CD14-positive monocyte (primary cell): ENCODE data around the gene IGSF9B. TPM values are rescaled to one million over a fixed set of nuclear protein-coding genes. Genes with fewer than 3 reads are reported as not detected.

Experiments
- DNase-seq, 3 donors: peaks; one replicate each; pipeline ENCODE4 v3.0.0-alpha.2; 2011 to 2022
- H2AFZ ChIP-seq: 2 replicates; pipeline ENCODE4 v1.6.0; 2012; ENCODE audit warnings: mild to moderate bottlenecking, low read depth, low read length, inconsistent platforms; ENCODE audit not compliant: insufficient read depth, poor library complexity, severe bottlenecking
- H3K27ac ChIP-seq, 2 donors: 1 replicate in 1 of 2; 2 replicates in 1 of 2; pipeline ENCODE4 v1.5.1; 2012 to 2013; ENCODE audit warnings: low read length in 2 of 2, control low read depth in 1 of 2, inconsistent platforms in 1 of 2, low read depth in 1 of 2, mild to moderate bottlenecking in 1 of 2
- H3K27me3 ChIP-seq, 2 donors: one replicate each; pipeline versions ENCODE4 v1.6.0 to v1.6.1; 2011 to 2013; ENCODE audit warnings: low read length in 2 of 2; ENCODE audit not compliant: control insufficient read depth in 2 of 2, insufficient read depth in 2 of 2
- H3K36me3 ChIP-seq, 2 donors: replicated peaks in 1 of 2; 1 replicate in 1 of 2; 2 replicates in 1 of 2; pipeline versions ENCODE4 v1.5.1 to v1.6.1; 2012 to 2013; ENCODE audit warnings: low read length in 2 of 2, control low read depth in 1 of 2, inconsistent platforms in 1 of 2, mild to moderate bottlenecking in 1 of 2; ENCODE audit not compliant: insufficient read depth in 2 of 2, control insufficient read depth in 1 of 2
- H3K4me1 ChIP-seq, 2 donors: 1 replicate in 1 of 2; 2 replicates in 1 of 2; pipeline versions ENCODE4 v1.5.1 to v1.6.1; 2012 to 2013; ENCODE audit warnings: low read length in 2 of 2, control low read depth in 1 of 2, inconsistent platforms in 1 of 2, mild to moderate bottlenecking in 1 of 2, moderate library complexity in 1 of 2; ENCODE audit not compliant: insufficient read depth in 2 of 2, control insufficient read depth in 1 of 2
- H3K4me2 ChIP-seq: replicated peaks from 2 replicates; pipeline ENCODE3; 2012; ENCODE audit warnings: low read length, moderate library complexity, mild to moderate bottlenecking; ENCODE audit not compliant: poor library complexity, severe bottlenecking; ENCODE audit errors: extremely low read depth
- H3K4me3 ChIP-seq, 3 experiments: fragments of 200-600 bp in 1 of 3; sonication (generic) in 1 of 3; replicated peaks in 1 of 3; 1 replicate in 2 of 3; 2 replicates in 1 of 3; pipeline ENCODE4 v1.5.1; 2011 to 2013; ENCODE audit warnings: low read length in 3 of 3, mild to moderate bottlenecking in 3 of 3, control low read depth in 2 of 3, low read depth in 2 of 3, inconsistent platforms in 1 of 3, moderate library complexity in 1 of 3
- H3K79me2 ChIP-seq: 2 replicates; pipeline ENCODE4 v1.6.0; 2012; ENCODE audit warnings: mild to moderate bottlenecking, control low read depth, inconsistent platforms, low read length, moderate library complexity; ENCODE audit not compliant: insufficient read depth
- H3K9ac ChIP-seq: 2 replicates; pipeline ENCODE4 v1.6.0; 2017; ENCODE audit warnings: low read length, mild to moderate bottlenecking; ENCODE audit not compliant: insufficient read depth, poor library complexity, severe bottlenecking
- H3K9me3 ChIP-seq, 2 donors: replicated peaks in 1 of 2; 1 replicate in 1 of 2; 2 replicates in 1 of 2; pipeline versions ENCODE4 v1.5.1 to v1.6.1; 2012 to 2013; ENCODE audit warnings: low read length in 2 of 2, control low read depth in 1 of 2; ENCODE audit not compliant: control insufficient read depth in 1 of 2, insufficient read depth in 1 of 2
- H4K20me1 ChIP-seq: 2 replicates; pipeline ENCODE4 v1.6.0; 2012; ENCODE audit warnings: mild to moderate bottlenecking, low read length, control low read depth, moderate library complexity; ENCODE audit not compliant: insufficient read depth
- H3K27ac Mint-ChIP-seq, 7 donors: one replicate each; pipeline ENCODE4 v1.8.0; 2020; ENCODE audit warnings: mild to moderate bottlenecking in 7 of 7, mixed read lengths in 7 of 7, moderate library complexity in 6 of 7, inconsistent platforms in 2 of 7
- H3K27me3 Mint-ChIP-seq, 3 donors: one replicate each; pipeline ENCODE4 v1.8.0; 2021 to 2022; ENCODE audit warnings: low read depth in 3 of 3, mild to moderate bottlenecking in 3 of 3, mixed read lengths in 3 of 3, moderate library complexity in 3 of 3, inconsistent platforms in 1 of 3
- H3K36me3 Mint-ChIP-seq, 2 donors: one replicate each; pipeline ENCODE4 v1.8.0; 2020; ENCODE audit warnings: mixed read lengths in 2 of 2, inconsistent platforms in 1 of 2, mild to moderate bottlenecking in 1 of 2
- H3K4me1 Mint-ChIP-seq: one replicate; pipeline ENCODE4 v1.8.0; 2020; ENCODE audit warnings: mild to moderate bottlenecking, mixed read lengths
- H3K4me3 Mint-ChIP-seq, 2 donors: one replicate each; pipeline ENCODE4 v1.8.0; 2020; ENCODE audit warnings: mild to moderate bottlenecking in 2 of 2, mixed read lengths in 2 of 2, moderate library complexity in 1 of 2
- H3K9me3 Mint-ChIP-seq, 7 donors: one replicate each; pipeline ENCODE4 v1.8.0; 2020 to 2022; ENCODE audit warnings: mixed read lengths in 7 of 7, mild to moderate bottlenecking in 6 of 7, moderate library complexity in 6 of 7, inconsistent platforms in 2 of 7
- WGBS: methylation state at CpG from one replicate; pipeline ENCODE4 v1.1.5; 2013; ENCODE audit warnings: missing lambda C conversion rate; ENCODE audit not compliant: insufficient coverage; 5-methylcytosine and 5-hydroxymethylcytosine counted together
- intact Hi-C, 2 donors: fragments of 100-400 bp; cut with micrococcal nuclease; formaldehyde crosslinking; loops; one replicate each; pipeline versions ENCODE4 v1.15.0 to v1.15.1; 2023
- polyA plus RNA-seq, 3 donors: library from polyadenylated mRNA; depleted of rRNA in 1 of 3; unstranded in 2 of 3; stranded (reverse) in 1 of 3; fragments of 300-500 nt in 2 of 3; fragments of >200 nt in 1 of 3; fragmentation: Illumina TruSeq in 2 of 3; gene quantifications; 1 replicate in 2 of 3; 2 replicates in 1 of 3; pipeline ENCODE4 v1.2.3, GENCODE V29; 2012 to 2021
- TF ChIP-seq, protein P1 (sequence below): fragments of 200-600 bp; IDR thresholded peaks from one replicate; pipeline ENCODE4 v1.8.0; 2022; ENCODE audit warnings: antibody characterized with exemption, mild to moderate bottlenecking

The IGSF9B gene
- polyA plus RNA-seq, 3 donors = not detected

DNA sequence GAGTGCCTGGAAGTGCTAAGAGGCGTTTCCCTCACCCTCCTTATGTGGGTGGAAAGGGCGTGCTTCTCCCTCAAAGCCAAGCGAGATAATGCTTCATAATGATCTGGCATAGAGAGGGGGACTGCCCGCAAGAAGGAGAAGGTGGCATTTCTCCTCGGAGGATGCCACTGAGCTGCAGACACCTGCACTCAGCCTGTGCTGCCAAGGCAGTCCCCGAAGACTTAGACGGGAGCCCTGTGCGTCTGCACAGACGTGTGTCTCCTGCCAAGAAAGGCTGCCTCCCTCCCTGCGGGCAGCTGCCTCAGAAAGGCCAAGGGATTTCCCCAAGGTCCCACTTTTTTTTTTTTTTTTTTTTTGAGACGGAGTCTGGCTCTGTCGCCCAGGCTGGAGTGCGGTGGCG is 63.4 kb downstream of the IGSF9B start:
- WGBS = 87% methylated on average over 9 of the region's 14 CpGs
- H3K27ac Mint-ChIP-seq = no peak overlapping the region

DNA sequence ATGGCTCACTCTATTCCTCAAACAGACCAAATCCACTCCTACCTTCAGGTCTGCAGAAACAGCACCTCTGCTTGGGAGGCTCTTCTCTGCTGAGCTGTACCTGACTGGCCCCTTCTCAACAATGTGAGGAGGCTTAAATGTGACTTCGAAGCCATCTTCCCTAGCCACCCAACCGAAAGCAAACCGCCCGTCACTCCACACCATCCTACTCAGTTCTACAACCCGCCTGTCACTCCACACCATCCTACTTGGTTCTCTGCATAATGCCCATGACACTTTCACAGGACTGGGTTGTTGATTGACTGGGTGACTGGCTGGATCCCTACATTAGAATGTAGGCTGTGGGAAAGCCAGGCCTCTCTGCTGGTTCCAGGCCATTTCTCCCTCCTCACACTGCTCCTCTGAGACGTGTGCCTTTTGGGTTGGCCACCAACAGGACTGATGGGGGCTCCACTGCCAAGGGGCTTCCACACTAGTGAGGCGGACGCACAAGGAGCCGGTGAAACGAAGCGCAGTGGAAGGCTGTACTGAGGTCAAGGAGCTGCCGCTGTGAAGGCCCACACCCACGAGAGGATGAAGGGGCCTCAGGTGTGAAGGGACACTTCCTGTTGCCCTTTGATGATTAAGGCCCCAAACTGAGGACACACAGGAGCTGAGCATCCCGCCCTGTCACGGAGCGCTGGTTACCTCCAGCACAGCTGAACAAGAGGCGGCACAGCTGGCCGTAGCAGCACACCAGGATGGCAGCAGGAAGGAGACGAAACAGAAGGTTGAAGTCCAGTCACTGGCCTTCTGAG is 64.0 kb downstream of the IGSF9B start:
- no peak overlapping the region for H2AFZ ChIP-seq
- no peaks in the 10 kb centered on the region for H3K27me3 ChIP-seq
- H3K9me3 Mint-ChIP-seq = peaks cover 0 to 4% (median 2%) of the 10 kb centered on the region in 7 donors
- H3K4me3 Mint-ChIP-seq = no peak overlapping the region
- H3K9me3 ChIP-seq = no peaks in the 10 kb centered on the region
- H3K4me1 ChIP-seq = no peaks in the 10 kb centered on the region
- no peak overlapping the region for H3K4me2 ChIP-seq
- H4K20me1 ChIP-seq = no peaks in the 10 kb centered on the region
- no peak overlapping the region for H3K27ac ChIP-seq
- WGBS = 86% methylated on average over 12 of the region's 19 CpGs
- H3K9ac ChIP-seq = no peak overlapping the region
- no peak for DNase-seq
- H3K4me3 ChIP-seq = no peak overlapping the region
- TF ChIP-seq, protein P1, sequence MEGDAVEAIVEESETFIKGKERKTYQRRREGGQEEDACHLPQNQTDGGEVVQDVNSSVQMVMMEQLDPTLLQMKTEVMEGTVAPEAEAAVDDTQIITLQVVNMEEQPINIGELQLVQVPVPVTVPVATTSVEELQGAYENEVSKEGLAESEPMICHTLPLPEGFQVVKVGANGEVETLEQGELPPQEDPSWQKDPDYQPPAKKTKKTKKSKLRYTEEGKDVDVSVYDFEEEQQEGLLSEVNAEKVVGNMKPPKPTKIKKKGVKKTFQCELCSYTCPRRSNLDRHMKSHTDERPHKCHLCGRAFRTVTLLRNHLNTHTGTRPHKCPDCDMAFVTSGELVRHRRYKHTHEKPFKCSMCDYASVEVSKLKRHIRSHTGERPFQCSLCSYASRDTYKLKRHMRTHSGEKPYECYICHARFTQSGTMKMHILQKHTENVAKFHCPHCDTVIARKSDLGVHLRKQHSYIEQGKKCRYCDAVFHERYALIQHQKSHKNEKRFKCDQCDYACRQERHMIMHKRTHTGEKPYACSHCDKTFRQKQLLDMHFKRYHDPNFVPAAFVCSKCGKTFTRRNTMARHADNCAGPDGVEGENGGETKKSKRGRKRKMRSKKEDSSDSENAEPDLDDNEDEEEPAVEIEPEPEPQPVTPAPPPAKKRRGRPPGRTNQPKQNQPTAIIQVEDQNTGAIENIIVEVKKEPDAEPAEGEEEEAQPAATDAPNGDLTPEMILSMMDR = no peak
- no peaks in the 10 kb centered on the region for H3K36me3 ChIP-seq
- H3K27me3 Mint-ChIP-seq = peaks cover 0 to 5% (median 2%) of the 10 kb centered on the region in 3 donors
- no peaks in the 10 kb centered on the region for H3K4me1 Mint-ChIP-seq
- no peaks in the 10 kb centered on the region for H3K36me3 Mint-ChIP-seq
- no peaks in the 10 kb centered on the region for H3K79me2 ChIP-seq
- no peak overlapping the region for H3K27ac Mint-ChIP-seq
- intact Hi-C loops = no loop called here

More for the DNA sequence above, 63.4 kb downstream of the IGSF9B start:
- Mint-ChIP-seq H3K27me3 (peaks cover 0 to 5% (median 2%) of the 10 kb centered on the region in 3 donors), H3K36me3 (no peaks in the 10 kb centered on the region), H3K4me3 (no peak overlapping the region), H3K9me3 (peaks cover 0 to 6% (median 2%) of the 10 kb centered on the region in 7 donors), H3K4me1 (no peaks in the 10 kb centered on the region)
- H3K9me3 ChIP-seq = no peaks in the 10 kb centered on the region
- intact Hi-C loops = no loop called here
- no peaks in the 10 kb centered on the region for H3K27me3 ChIP-seq
- H3K9ac ChIP-seq = no peak overlapping the region
- H3K79me2 ChIP-seq = no peaks in the 10 kb centered on the region
- no peak for DNase-seq
- H3K36me3 ChIP-seq = no peaks in the 10 kb centered on the region
- no peaks in the 10 kb centered on the region for H4K20me1 ChIP-seq
- H3K4me3 ChIP-seq = no peak overlapping the region
- TF ChIP-seq, protein P1 = no peak
- H3K27ac ChIP-seq = no peak overlapping the region
- H3K4me2 ChIP-seq = no peak overlapping the region
- no peaks in the 10 kb centered on the region for H3K4me1 ChIP-seq
- no peak overlapping the region for H2AFZ ChIP-seq
